Activated naive CD8-positive, alpha-beta T cell (primary cell): Measurements from ENCODE around the gene PSMD6.

Source experiments
- H3K27ac Mint-ChIP-seq: one replicate; pipeline ENCODE4 v1.8.0; 2021; ENCODE audit warnings: mixed read lengths
- H3K27me3 Mint-ChIP-seq: one replicate; pipeline ENCODE4 v1.8.0; 2021; ENCODE audit warnings: mixed read lengths
- H3K36me3 Mint-ChIP-seq: one replicate; pipeline ENCODE4 v1.8.0; 2021; ENCODE audit warnings: mixed read lengths
- H3K4me1 Mint-ChIP-seq: one replicate; pipeline ENCODE4 v1.8.0; 2021; ENCODE audit warnings: low read depth, mixed read lengths
- H3K4me3 Mint-ChIP-seq: one replicate; pipeline ENCODE4 v1.8.0; 2021; ENCODE audit warnings: mild to moderate bottlenecking, mixed read lengths
- H3K9me3 Mint-ChIP-seq: one replicate; pipeline ENCODE4 v1.8.0; 2021; ENCODE audit warnings: low read depth, mixed read lengths

Gene PSMD6

DNA sequence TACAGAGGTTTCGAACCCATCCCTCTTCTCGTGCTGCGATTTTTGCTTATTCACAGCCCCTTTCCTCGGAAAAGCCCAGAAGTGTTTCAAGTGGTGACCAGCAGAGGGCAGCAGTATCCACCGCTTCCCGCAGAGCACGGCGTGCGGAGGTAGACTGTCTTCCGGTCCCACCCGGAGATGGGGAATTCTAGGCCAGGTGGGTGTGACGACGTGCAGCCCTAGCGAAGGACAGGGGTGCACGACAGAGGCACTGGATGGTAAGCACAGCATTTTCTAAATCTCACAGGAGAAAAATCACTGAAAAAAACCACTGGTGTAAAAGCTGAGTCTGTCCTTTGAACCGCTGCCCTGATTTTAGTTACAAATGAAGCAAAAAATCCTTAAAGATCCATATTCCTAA lies 7.4 kb upstream of the PSMD6 start:
- H3K4me3 Mint-ChIP-seq, result peak overlapping the region; percentile 75
- peaks cover 18% of the 10 kb centered on the region for H3K27me3 Mint-ChIP-seq
- no peaks in the 10 kb centered on the region for H3K9me3 Mint-ChIP-seq
- H3K4me1 Mint-ChIP-seq, result peaks cover 7% of the 10 kb centered on the region
- H3K36me3 Mint-ChIP-seq, result no peaks in the 10 kb centered on the region
- peak overlapping the region; percentile 10 for H3K27ac Mint-ChIP-seq

DNA sequence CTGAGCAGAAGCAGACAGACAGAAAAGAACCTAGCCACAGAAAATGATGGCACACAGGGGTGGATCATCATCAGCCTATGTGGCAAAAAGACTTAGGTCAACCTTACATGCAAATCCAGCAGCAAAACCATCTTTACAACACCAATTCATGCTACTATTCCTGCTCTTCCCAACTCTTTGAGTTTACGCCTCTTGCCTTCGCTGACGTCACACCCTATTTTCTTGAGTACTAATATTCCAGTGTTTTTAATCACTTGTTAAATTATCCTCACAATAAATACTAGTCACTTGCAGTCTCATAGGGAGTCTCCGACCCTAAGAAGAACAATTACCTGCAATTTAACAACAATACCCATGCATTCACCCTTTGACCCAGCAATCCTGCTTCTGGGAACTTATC lies 6.0 kb upstream of the PSMD6 start:
- H3K9me3 Mint-ChIP-seq, result no peaks in the 10 kb centered on the region
- H3K27ac Mint-ChIP-seq, result no peak overlapping the region

DNA sequence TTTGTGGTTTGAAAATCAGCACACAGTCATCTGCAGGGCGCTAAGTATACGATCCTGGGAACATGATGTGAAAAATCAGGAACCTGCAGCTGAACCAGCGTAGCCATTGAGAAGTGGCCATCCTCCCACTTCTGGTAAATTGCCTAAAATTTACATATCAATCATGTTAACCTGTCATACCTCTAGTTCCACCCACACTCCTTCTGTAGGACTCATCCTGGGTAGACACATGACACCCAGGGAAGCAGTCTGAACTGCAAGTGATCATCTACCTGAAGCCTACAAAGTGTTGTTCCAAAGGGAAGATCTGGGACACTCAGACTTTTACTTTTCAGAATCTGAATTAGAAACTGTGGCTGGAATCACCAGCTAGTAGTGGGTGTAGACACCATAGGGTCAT lies 5.5 kb upstream of the PSMD6 start:
- Mint-ChIP-seq H3K36me3 (no peaks in the 10 kb centered on the region), H3K27me3 (peaks cover 18% of the 10 kb centered on the region), H3K4me1 (peaks cover 13% of the 10 kb centered on the region), H3K9me3 (no peaks in the 10 kb centered on the region), H3K27ac (no peak overlapping the region), H3K4me3 (no peak overlapping the region)

More for the DNA sequence above, 6.0 kb upstream of the PSMD6 start:
- Mint-ChIP-seq H3K36me3 (no peaks in the 10 kb centered on the region), H3K4me3 (peak overlapping the region; percentile 10), H3K4me1 (peaks cover 8% of the 10 kb centered on the region), H3K27me3 (peaks cover 18% of the 10 kb centered on the region)

DNA sequence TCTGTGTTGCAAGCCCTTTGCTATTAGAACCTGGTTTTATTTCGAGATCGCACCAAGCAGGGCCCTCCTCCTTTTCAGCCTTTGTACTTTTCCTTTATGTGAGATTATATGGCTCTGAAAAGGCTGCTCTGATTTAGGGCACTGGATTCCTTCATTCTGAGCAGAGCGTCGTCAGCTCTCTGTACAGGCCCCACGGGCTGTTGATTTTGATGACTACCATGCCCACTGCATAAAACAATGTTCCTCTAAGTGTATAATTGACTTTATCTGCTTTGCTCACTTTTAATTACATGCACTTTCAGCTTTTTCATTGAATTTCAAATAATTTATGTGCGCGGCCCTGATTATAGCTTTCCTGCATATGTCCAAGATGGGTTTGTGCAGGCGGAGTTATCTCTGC lies 4.4 kb upstream of the PSMD6 start:
- H3K27ac Mint-ChIP-seq, result no peak overlapping the region
- H3K9me3 Mint-ChIP-seq, result no peaks in the 10 kb centered on the region
- H3K36me3 Mint-ChIP-seq, result no peaks in the 10 kb centered on the region
- peaks cover 18% of the 10 kb centered on the region for H3K27me3 Mint-ChIP-seq
- peaks cover 17% of the 10 kb centered on the region for H3K4me1 Mint-ChIP-seq
- H3K4me3 Mint-ChIP-seq, result no peak overlapping the region

DNA sequence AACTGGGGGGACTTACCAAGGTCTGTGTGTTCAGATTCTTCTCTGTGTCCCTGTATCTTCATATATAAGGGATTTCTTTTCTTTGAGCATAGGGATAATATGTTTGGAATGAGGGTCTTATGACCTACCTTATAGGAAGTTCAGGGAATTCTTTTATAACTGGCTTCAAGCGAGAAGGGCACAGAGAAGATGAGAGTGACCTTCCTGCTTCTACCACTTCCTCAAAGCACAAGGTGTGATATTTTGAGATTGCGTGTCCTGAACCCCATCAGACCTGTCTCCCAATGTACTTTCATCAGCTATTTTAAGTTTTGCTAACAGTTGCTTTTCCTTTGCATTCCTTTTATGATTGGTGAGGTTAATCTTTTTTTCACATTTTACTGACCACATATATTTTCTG lies 3.1 kb upstream of the PSMD6 start:
- Mint-ChIP-seq H3K9me3 (no peaks in the 10 kb centered on the region), H3K27me3 (peaks cover 18% of the 10 kb centered on the region), H3K4me3 (no peak overlapping the region), H3K4me1 (peaks cover 29% of the 10 kb centered on the region), H3K36me3 (peaks cover 6% of the 10 kb centered on the region), H3K27ac (no peak overlapping the region)

DNA sequence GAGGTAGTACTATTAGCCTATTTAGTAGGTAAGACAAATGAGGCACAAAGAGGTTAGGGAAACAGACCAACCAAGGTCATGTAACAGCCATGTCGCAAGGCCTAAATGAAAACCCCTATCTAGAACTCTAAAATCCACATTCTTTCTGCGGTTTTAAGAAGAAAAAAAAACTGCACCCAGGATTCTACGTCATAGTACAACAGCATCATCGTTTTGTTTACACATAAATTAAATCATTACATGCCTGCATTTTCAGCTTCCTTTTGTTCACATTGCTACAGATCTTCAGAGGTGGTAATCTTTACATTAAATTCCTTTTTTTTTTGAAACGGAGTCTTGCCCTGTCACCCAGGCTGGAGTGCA lies 548 bp upstream of the PSMD6 start:
- Mint-ChIP-seq H3K4me1 (peaks cover 36% of the 10 kb centered on the region), H3K4me3 (peak overlapping the region; percentile 90)

DNA sequence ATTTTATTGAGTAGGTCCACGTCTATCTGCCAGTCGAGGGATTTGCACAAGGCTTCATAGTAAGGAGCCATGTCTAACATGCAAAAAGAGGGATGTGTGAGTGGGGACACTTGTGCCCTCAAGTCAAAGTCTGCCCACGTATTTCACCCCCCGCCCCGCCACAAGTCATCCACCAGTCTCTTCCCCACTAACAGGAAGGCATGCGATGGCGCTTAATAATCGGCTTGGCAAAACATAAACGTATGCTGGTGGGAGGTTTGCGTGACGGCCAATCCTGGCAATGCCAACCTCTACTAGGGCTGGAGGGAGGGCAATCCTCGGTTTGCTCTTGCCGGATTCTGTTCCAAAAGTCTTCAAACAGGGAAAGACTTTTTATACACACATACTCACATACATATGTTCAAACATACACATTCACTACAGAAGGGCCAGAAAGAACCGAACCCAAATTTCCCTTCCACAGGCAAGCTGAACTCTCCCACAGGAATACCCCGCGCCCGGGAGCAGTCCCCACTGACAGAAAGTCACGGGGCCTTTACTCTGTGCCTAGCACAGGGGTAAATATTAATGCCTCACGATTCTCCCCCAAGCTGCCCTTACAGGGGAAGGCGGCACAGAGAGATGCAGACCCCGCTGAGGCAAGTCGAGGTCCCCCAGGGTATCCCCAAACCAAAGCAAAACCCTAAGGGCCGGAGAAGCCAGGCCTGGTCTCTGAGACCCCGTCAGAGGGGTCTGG lies 675 bp downstream of the PSMD6 start:
- Mint-ChIP-seq H3K36me3 (peaks cover 10% of the 10 kb centered on the region), H3K9me3 (no peaks in the 10 kb centered on the region)

More for the DNA sequence above, 548 bp upstream of the PSMD6 start:
- peaks cover 8% of the 10 kb centered on the region for H3K36me3 Mint-ChIP-seq
- peaks cover 15% of the 10 kb centered on the region for H3K27me3 Mint-ChIP-seq
- H3K9me3 Mint-ChIP-seq, result no peaks in the 10 kb centered on the region
- H3K27ac Mint-ChIP-seq, result peak overlapping the region; percentile 94

DNA sequence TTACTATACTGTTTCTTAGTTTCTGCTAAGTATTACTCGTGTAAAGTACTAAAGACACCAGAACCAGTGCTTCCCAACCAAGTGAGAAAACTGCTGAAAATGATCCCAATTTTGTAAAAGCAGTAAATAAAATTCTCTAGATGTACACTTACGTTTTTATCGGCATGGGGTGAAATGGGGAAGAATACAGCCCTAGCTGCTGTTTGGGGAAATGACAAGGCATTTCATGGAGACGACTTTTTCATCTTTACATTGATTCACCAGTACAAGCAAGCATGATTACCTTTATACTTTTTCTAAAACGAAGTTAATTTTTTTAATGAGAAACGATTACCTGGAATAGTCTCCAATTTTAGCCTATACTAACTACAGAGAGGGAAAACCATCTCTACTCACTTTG lies 1.4 kb downstream of the PSMD6 start:
- peak overlapping the region; percentile 94 for H3K27ac Mint-ChIP-seq
- H3K9me3 Mint-ChIP-seq, result no peaks in the 10 kb centered on the region
- H3K4me3 Mint-ChIP-seq, result peak overlapping the region; percentile 90
- H3K36me3 Mint-ChIP-seq, result peaks cover 10% of the 10 kb centered on the region
- H3K4me1 Mint-ChIP-seq, result peaks cover 41% of the 10 kb centered on the region
- H3K27me3 Mint-ChIP-seq, result peaks cover 1% of the 10 kb centered on the region

More for the DNA sequence above, 675 bp downstream of the PSMD6 start:
- Mint-ChIP-seq H3K4me1 (peaks cover 37% of the 10 kb centered on the region), H3K27ac (peak overlapping the region; percentile 94), H3K4me3 (peak overlapping the region; percentile 90), H3K27me3 (peaks cover 6% of the 10 kb centered on the region)

DNA sequence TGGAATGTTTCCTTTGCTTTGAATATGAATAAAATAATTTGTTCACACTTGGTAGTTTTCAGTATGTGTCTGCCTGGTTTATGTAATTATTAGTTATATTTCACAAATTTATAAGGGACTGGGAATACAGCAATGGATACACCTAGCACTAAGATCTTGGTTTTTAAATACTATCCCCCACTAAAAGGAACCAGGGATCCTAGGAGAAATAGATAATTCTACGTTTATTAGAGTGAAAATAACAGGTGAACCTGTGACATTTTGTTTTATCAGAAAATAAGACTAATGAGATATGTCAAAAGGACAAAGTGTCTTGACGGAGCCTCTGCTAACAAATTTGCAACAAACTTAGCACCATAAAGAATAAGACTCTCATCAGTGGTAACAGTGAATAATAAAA lies 3.4 kb downstream of the PSMD6 start:
- peaks cover 44% of the 10 kb centered on the region for H3K4me1 Mint-ChIP-seq

DNA sequence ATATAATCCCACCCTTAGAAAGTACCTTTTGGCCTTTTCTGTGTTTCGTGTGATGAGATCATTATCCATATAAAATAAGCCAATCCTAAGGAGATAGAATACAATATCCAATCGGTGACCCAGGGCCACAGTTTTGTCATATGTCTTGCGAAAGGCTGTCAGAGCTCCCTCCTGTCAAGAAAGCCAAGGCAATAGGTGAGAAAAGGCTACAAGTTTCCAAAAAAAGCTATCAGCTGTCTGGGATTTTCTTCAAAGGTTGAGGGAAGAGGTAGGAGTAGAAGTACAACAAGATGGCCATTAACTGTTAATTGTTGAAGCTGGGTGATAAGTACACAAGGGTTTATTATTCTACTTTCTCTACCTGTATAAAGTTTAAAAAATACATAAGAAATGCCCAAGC lies 4.0 kb downstream of the PSMD6 start:
- no peak overlapping the region for H3K4me3 Mint-ChIP-seq
- peaks cover 45% of the 10 kb centered on the region for H3K4me1 Mint-ChIP-seq
- no peaks in the 10 kb centered on the region for H3K9me3 Mint-ChIP-seq
- peaks cover 10% of the 10 kb centered on the region for H3K36me3 Mint-ChIP-seq
- H3K27ac Mint-ChIP-seq, result peak overlapping the region; percentile 29
- H3K27me3 Mint-ChIP-seq, result no peaks in the 10 kb centered on the region

More for the DNA sequence above, 3.4 kb downstream of the PSMD6 start:
- Mint-ChIP-seq H3K9me3 (no peaks in the 10 kb centered on the region), H3K4me3 (no peak overlapping the region), H3K27me3 (no peaks in the 10 kb centered on the region), H3K36me3 (peaks cover 10% of the 10 kb centered on the region), H3K27ac (peak overlapping the region; percentile 28)

DNA sequence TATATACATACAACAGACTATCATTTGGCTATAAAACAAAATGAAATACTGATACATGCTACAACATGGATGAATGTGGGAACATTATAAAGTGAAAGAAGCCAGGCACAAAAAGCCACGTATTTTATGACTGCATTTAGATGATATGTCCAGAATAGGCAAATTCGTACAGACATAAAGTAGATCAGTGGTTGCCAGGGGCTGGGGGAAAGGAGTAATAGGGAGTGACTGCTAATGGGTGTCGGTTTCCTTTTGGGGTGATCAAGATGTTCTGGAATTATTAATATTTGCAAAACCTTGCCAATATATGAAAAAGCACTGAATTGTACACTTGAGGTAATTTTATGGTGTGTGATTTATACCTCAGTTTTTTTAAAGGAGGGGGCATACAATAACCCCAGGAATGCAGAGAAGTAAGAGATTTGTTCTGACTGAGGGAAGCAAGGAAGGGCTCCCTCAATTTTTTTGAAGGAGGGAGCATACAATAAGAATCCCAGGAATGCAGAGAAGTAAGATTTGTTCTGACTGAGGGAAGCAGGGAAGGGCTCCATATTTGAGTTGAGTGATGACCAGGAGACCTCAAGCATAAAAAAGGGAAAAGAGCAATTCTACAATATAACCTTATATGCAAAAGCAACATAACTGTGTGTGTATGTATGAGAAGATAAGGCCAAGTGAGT lies 6.2 kb downstream of the PSMD6 start:
- Mint-ChIP-seq H3K4me1 (peaks cover 40% of the 10 kb centered on the region), H3K36me3 (peaks cover 16% of the 10 kb centered on the region), H3K27ac (no peak overlapping the region), H3K4me3 (no peak overlapping the region), H3K9me3 (no peaks in the 10 kb centered on the region), H3K27me3 (no peaks in the 10 kb centered on the region)

DNA sequence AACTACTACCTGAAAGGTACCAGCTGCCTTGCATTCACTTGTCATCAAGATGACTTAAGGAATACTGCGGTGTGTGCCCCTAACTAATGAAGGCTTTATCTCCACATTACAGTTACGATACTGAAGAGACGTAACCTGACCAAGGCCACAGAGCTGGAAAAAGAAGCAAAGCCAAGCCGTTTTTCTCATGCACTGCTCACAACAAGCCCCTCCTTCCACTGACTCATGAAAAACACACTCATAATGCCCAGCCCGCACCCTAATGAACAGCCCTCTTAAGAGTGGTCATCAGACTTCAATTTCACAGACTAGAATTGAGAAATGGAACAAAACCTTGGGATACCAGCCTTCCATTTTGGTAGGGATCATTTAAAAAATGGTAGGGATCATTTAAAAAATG lies 11.6 kb downstream of the PSMD6 start:
- H3K9me3 Mint-ChIP-seq, result no peaks in the 10 kb centered on the region
- H3K4me3 Mint-ChIP-seq, result no peak overlapping the region
- H3K27me3 Mint-ChIP-seq, result no peaks in the 10 kb centered on the region
- peaks cover 45% of the 10 kb centered on the region for H3K4me1 Mint-ChIP-seq
- peaks cover 13% of the 10 kb centered on the region for H3K36me3 Mint-ChIP-seq
- peak overlapping the region; percentile 65 for H3K27ac Mint-ChIP-seq

DNA sequence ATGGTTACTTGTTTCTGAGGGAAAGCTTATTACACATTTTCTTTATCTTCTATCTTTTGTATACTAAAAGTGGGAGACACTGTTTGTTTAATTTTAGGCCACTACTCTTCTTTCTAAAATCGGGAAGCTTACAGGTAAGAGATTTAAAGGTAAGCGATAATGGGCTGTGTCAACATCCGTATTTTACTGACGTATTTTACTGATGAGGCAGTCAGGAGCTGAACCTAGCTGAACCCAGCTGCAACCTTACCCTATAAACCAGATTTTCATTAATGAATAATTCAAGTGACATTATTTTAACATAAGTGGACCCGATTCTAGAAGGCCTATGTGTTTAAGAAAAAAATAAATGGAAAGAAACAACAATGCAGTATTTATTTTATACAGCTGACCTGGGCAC lies 13.1 kb downstream of the PSMD6 start:
- peaks cover 43% of the 10 kb centered on the region for H3K4me1 Mint-ChIP-seq

DNA sequence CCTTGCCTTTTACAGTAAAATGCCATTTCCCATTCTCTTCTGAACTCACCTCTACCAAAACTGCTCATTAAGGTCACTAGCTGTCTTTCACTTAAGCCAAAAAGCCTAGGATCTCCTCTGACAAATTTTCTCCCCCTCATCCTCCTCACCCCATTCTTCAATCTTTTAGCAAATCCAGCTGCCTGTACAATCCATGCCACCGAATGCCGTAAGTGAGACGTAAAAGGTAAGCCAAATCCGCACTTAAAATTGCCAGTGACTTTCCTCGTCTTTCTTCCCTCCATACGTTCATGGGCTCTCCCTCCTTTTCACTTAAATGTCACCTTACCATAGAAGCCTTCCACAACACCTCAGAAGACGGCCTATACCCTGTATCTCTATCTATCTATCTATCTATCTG lies 13.8 kb downstream of the PSMD6 start:
- Mint-ChIP-seq H3K4me3 (no peak overlapping the region), H3K9me3 (no peaks in the 10 kb centered on the region), H3K27ac (peak overlapping the region; percentile 65), H3K36me3 (peaks cover 13% of the 10 kb centered on the region), H3K4me1 (peaks cover 41% of the 10 kb centered on the region), H3K27me3 (no peaks in the 10 kb centered on the region)

More for the DNA sequence above, 13.1 kb downstream of the PSMD6 start:
- peaks cover 13% of the 10 kb centered on the region for H3K36me3 Mint-ChIP-seq
- no peaks in the 10 kb centered on the region for H3K27me3 Mint-ChIP-seq
- no peaks in the 10 kb centered on the region for H3K9me3 Mint-ChIP-seq
- H3K4me3 Mint-ChIP-seq, result no peak overlapping the region
- peak overlapping the region; percentile 65 for H3K27ac Mint-ChIP-seq

DNA sequence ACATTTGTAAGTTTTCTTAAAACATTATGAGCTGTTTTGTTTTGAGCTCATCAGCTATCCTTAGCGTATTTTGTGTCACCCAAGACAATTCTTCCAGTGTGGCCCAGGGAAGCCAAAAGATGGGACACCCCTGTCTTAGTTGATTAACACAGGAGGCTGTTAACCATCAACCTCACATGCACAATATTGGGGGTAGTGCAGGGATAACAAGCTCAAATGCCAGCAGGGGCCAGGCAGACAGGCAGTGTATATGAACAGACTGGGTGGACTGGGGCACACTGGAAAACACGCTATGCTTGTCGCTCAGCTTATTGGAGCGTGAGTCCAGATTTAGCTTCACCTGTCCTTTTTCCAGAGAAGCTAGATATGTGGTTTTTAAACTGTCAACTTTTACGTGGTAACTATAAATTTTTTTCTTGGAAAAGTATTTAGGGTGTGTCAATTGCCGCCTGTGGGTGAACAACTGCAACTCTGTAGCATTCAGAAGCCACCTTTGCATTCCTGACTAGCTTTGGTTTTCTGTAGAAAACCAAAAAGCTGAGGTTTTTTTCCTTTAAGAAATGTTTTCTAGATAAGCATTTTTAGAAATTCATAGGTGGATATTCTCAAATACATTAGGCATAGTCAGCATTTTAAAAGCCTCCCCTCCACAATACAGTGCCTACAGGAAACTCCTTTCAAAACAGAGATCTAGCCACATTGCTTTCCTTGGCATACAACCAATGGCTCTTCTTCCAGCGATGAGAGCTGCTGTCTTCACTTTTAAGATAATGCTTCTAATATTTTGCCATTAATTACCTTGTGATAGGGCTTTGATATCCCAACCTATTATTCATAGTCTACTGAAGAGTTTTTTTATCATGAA lies 14.6 kb downstream of the PSMD6 start:
- Mint-ChIP-seq H3K9me3 (no peaks in the 10 kb centered on the region), H3K27me3 (no peaks in the 10 kb centered on the region), H3K27ac (peak overlapping the region; percentile 16), H3K4me3 (no peak overlapping the region), H3K36me3 (peaks cover 13% of the 10 kb centered on the region), H3K4me1 (peaks cover 41% of the 10 kb centered on the region)
